ENCODE data around the gene SPOCK3. TPM values are rescaled to one million over a fixed set of nuclear protein-coding genes. Genes with fewer than 3 reads are reported as not detected.

Gene SPOCK3
- total and polyA plus RNA-seq, 4 donors: 0.08 to 0.42 (median 0.24) TPM

- TF ChIP-seq ZBTB33 (IDR thresholded peaks at IDR 0.05): no peak
- TF ChIP-seq SP1 (IDR thresholded peaks at IDR 0.05): no peak
- no peak for TF ChIP-seq ATF3 (IDR thresholded peaks at IDR 0.05)
- TF ChIP-seq FOXA1 (IDR thresholded peaks at IDR 0.05): no peak
- no peak for TF ChIP-seq HNF4G (IDR thresholded peaks at IDR 0.05)
- TF ChIP-seq HNF4A (conservative IDR thresholded peaks at IDR 0.05): no peak
- no peak for TF ChIP-seq TAF1 (conservative IDR thresholded peaks at IDR 0.05)
- no peak for TF ChIP-seq NR2F2 (IDR thresholded peaks at IDR 0.05)
- TF ChIP-seq GABPA (IDR thresholded peaks at IDR 0.05 in 1 of 2, conservative IDR thresholded peaks at IDR 0.05 in 1 of 2): no peak
Measured at GRCh38 chr4:167102475-167102874, 131.8 kb downstream of the SPOCK3 start (continued).

- Histone ChIP-seq H3K9me3 (ENCODE audit: control insufficient read depth in 4 of 4, low read length in 3 of 4) (no peaks in the 10 kb centered on the region), H3K36me3 (ENCODE audit: control insufficient read depth in 4 of 4, insufficient read depth in 3 of 4, low read depth in 1 of 4, low read length in 3 of 4) (no peaks in the 10 kb centered on the region)
- WGBS: 83% methylated on average over 2 of the region's 2 CpGs
Measured at GRCh38 chr4:167101035-167101434, 133.3 kb downstream of the SPOCK3 start.

GRCh38 chr4:167100120-167100519 is 134.2 kb downstream of the SPOCK3 start:
- Histone ChIP-seq H3K9me3 (ENCODE audit: control insufficient read depth in 4 of 4, low read length in 3 of 4) (no peaks in the 10 kb centered on the region), H3K27me3 (ENCODE audit: control insufficient read depth in 4 of 4, insufficient read depth in 4 of 4, low read length in 3 of 4) (no peaks in the 10 kb centered on the region), H3K4me3 (ENCODE audit: low read depth in 1 of 3, low read length in 3 of 3) (no peak overlapping the region), H3K9ac (ENCODE audit: low read depth in 1 of 2, low read length in 2 of 2) (no peak overlapping the region), H3K4me1 (ENCODE audit: control insufficient read depth in 4 of 4, insufficient read depth in 4 of 4, low read length in 3 of 4) (no peaks in the 10 kb centered on the region), H3K36me3 (ENCODE audit: control insufficient read depth in 4 of 4, insufficient read depth in 3 of 4, low read depth in 1 of 4, low read length in 3 of 4) (no peaks in the 10 kb centered on the region), H3K27ac (ENCODE audit: low read depth in 1 of 2, low read length in 2 of 2) (no peak overlapping the region)
- 38% methylated on average over 1 of the region's 1 CpG for WGBS
- TF ChIP-seq NR2F2 (IDR thresholded peaks at IDR 0.05) (no peak), CTCF (IDR thresholded peaks at IDR 0.05; ENCODE audit: low read depth, low read length, missing input control) (no peak), REST (IDR thresholded peaks at IDR 0.05) (no peak), YY1 (IDR thresholded peaks at IDR 0.05) (no peak), TAF1 (conservative IDR thresholded peaks at IDR 0.05) (no peak), JUND (IDR thresholded peaks at IDR 0.05) (no peak)
- DNase-seq (ENCODE audit: low spot score): no peak

More at GRCh38 chr4:167101035-167101434, 133.3 kb downstream of the SPOCK3 start:
- Histone ChIP-seq H3K27ac (ENCODE audit: low read depth in 1 of 2, low read length in 2 of 2) (no peak overlapping the region), H3K4me1 (ENCODE audit: control insufficient read depth in 4 of 4, insufficient read depth in 4 of 4, low read length in 3 of 4) (no peaks in the 10 kb centered on the region), H3K4me3 (ENCODE audit: low read depth in 1 of 3, low read length in 3 of 3) (no peak overlapping the region), H3K27me3 (ENCODE audit: control insufficient read depth in 4 of 4, insufficient read depth in 4 of 4, low read length in 3 of 4) (no peaks in the 10 kb centered on the region), H3K9ac (ENCODE audit: low read depth in 1 of 2, low read length in 2 of 2) (no peak overlapping the region)
- DNase-seq (ENCODE audit: low spot score): no peak
- TF ChIP-seq RAD21 (IDR thresholded peaks at IDR 0.05) (no peak), GABPA (IDR thresholded peaks at IDR 0.05 in 1 of 2, conservative IDR thresholded peaks at IDR 0.05 in 1 of 2) (no peak), JUND (IDR thresholded peaks at IDR 0.05) (no peak), RXRA (IDR thresholded peaks at IDR 0.05) (no peak), FOXA2 (IDR thresholded peaks at IDR 0.05) (no peak), REST (IDR thresholded peaks at IDR 0.05) (no peak), HNF4A (conservative IDR thresholded peaks at IDR 0.05) (no peak)

All from liver (tissue), 9 donors.